ENCODE data around the gene KRT6B.
"Not testable (repeated sequence)": the region's sequence is repeated elsewhere in the genome, so short reads cannot be mapped to it uniquely, and the experiment has no call there.

Gene KRT6B

DNA sequence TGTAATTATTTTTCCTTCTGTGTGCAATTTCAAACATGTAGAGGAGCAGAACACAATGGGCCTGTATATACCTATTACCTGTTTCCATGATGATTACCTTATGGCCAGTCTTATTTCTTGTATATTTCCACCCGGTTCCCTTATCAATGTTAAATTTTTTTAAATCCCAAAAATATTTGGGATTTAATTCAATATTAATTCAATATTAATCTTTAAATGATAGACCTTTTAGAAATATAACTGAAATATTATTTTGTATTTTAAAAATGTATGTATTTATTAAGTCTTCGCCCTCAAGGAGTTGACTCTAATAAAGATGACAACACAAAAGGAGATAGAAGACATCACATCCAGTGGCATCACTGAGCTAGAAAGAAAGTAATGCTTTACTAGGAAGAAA lies 22.3 kb upstream of the KRT6B start:
- peak overlapping the region; percentile 43 for H3K27ac ChIP-seq
- no peak for DNase-seq (ENCODE audit: low read depth, low spot score)

DNA sequence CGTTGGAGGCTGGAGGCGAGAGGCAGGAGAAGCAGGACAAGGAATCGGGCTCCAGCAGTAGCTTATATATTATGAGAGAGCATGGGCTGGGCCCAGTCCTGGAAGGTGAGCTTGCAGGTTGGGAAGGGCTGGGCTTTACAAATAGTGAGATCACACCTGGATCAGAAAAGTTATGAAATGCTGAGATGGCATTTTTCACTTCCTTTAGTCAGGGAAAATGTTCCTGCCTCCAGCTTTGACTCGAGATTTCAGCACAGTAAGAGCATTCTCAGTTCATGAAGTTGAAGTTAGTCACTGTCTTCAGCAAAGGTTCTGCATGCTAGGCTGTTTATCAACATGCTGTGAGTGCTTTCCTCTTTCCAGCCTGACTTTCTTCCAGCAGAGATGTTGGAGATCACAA lies 21.8 kb upstream of the KRT6B start, which contains the start of gene KRT6C:
Gene KRT6C (minus strand): TSS at position 38 of the 400 bp plus-strand sequence. CDS start 68 bp downstream, outside the sequence.
- H3K27ac ChIP-seq: peak within 1 kb of the TSS; percentile 43
- peak; percentile 60 for DNase-seq (ENCODE audit: low read depth, low spot score)

DNA sequence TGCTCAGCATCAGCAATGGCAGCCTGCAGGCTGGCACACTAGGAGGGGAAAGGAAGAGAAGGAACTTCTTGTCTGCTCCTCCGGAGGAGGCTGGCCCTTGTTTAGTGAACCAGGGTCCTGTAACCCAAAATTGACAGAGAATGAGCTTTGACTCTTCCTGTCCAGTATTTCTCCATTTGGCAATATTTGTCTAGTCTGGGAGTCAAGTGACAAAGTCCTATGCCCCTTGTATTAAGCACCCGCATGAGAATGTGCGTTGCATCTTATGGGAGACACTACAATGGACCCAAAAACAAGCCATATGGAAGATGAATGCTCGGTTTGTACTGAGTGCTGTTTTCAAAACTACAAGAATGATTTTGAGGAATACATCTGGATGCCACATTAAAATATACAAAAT lies 17.9 kb upstream of the KRT6B start:
- no peak for DNase-seq (ENCODE audit: low read depth, low spot score)
- no peak overlapping the region for H3K27ac ChIP-seq

DNA sequence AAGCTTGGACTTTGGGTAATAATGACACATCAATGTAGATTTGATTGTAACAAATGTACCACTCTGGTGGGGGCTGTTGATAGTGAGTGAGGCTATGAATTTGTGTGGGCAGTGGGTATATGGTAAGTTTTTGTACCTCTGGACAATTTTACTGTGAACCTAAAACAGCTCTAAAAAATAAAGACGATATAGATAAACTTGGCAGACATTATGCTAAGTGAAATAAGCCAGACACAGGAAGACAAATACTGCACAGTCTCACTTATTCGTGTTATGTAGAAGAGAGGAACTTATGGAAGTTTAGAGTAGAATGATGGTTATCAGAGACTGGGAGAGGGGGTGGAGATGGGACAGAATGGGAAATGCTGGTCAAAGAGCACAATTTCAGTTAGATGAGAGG lies 13.0 kb upstream of the KRT6B start:
- no peak for DNase-seq (ENCODE audit: low read depth, low spot score)

DNA sequence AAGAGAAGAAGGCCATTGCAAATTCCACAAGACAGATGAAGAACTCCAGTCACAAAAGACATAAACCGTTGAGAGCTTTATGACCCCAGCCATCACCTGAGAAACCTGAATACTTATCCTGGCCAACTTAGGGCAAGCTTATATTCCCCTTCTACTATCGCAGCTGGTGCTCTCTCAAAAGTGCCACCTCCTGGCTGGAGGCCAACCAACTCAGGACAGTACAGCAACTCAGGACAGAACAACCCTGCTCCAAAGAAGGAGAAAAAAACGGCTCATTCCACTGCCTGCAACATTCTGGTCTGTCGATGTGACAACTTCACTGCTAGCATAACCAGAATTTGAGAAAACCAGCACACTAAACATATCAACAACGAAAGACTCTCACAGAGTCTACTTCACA lies 9.7 kb upstream of the KRT6B start:
- H3K27ac ChIP-seq: no peak overlapping the region
- no peak for DNase-seq (ENCODE audit: low read depth, low spot score)

More for the DNA sequence above, 13.0 kb upstream of the KRT6B start:
- no peak overlapping the region for H3K27ac ChIP-seq

DNA sequence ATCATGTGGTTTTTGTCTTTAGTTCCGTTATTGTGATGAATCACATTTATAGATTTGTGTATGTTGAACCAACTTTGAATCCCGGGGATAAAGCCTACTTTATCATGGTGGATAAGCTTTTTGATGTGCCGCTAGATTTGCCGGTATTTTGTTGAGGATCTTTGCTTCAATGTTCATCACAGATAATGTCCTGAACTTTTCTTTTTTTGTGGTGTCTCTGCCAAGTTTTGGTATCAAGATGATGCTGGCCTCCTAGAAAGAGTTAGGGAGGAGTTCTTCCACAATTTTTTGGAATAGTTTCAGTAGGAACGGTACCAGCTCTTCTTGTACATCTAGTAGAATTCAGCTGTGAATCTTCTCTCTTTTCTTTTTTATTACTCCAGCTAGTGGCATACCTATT lies 6.9 kb upstream of the KRT6B start:
- no peak for DNase-seq (ENCODE audit: low read depth, low spot score)

DNA sequence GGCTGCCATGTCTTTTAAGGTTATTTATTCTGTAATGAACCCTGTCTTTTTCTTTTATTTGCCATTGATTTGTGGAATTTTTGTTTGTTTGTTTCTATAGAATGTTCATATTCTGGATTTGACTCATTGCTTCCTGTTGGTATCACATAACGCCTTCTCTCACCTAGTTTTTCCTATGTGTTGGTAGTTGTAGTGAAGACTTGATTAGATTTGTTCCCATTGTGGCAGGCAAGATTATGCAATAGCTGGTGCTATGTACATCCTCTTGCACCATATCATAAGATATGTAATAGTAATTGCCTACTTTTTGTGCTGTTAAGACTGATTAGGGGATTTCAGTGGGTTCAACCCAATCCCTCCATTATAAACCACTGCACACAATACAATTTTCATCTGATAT lies 3.9 kb upstream of the KRT6B start:
- H3K27ac ChIP-seq: peak overlapping the region; percentile 87
- no peak for DNase-seq (ENCODE audit: low read depth, low spot score)

More for the DNA sequence above, 6.9 kb upstream of the KRT6B start:
- H3K27ac ChIP-seq: no peak overlapping the region

DNA sequence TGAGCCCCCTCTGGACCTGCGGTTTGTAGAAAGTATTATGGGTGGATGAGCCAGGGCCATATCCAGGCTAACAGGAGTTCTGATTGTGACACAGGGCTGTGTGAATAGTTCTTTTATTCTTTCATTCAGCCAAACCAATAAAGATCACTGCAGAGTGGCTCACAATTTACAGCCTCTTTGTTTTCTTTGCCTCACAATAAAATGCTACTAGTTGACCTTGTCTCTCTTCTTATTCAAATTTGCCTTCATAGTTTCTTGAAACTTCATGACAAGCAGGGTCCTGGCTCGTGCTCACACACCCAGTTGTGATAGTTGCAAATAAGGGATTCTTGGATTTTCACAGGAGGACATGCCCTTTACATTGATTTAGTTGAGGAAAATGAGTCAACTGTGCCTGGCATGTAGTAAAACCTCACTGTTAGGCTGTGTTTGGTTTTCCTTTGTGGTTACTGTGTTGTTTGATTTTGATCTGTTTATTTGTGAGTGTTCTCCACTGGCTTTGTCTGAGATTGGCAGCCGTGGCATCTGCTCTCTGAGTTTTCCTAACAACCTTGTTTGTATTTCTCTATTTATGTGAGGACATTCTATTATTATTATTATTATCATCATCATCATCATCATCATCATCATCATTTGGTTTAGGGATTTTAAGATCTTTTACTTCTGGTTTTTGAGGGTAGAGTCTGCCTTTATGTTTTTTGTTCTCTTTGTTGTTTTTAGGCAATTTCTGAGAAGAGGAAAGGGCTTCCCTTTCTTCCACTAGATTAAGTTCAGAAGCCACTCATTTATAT lies 2.7 kb upstream of the KRT6B start:
- no peak for DNase-seq (ENCODE audit: low read depth, low spot score)
- peak overlapping the region; percentile 87 for H3K27ac ChIP-seq

DNA sequence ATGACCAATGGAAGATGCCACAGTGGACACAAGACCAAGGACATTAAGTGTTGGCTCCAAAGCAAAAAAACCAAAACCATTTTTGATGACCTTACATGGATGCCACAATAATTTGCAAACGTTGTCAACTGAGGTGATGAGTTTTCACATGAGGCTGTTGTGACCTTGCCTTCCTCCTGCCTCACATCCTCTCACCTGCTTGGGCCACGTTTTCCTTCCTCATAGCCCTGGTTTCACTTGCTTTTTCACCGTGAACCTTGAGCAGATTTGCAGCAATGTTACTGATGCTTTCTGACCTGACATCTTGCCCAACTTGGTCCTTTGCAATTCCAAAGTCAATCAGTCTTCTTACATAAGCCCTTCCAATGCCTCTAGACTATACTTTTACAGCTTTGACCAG lies 3.7 kb downstream of the KRT6B start:
- no peak overlapping the region for H3K27ac ChIP-seq
- no peak for DNase-seq (ENCODE audit: low read depth, low spot score)

DNA sequence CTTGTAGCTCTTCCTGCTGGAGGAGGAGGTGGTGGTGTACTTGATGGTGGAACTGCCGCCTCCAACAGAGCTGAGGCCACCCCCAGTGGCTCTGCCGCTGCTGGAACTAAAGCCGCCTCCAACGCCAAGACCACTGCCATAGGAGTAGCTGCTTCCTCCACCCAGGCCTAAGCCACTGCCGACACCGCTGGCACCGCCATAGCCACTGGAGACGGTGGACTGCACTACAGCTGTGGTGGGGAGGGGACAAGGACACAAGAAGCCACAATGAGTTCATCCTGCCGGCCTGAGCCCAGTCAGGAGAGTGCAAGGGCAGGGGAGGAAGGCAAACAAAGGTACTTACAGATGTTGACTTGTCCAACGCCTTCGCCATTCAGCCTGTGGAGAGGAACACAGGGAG lies 4.8 kb downstream of the KRT6B start:
- H3K27ac ChIP-seq; DNase-seq (ENCODE audit: low read depth, low spot score): not testable (repeated sequence)

DNA sequence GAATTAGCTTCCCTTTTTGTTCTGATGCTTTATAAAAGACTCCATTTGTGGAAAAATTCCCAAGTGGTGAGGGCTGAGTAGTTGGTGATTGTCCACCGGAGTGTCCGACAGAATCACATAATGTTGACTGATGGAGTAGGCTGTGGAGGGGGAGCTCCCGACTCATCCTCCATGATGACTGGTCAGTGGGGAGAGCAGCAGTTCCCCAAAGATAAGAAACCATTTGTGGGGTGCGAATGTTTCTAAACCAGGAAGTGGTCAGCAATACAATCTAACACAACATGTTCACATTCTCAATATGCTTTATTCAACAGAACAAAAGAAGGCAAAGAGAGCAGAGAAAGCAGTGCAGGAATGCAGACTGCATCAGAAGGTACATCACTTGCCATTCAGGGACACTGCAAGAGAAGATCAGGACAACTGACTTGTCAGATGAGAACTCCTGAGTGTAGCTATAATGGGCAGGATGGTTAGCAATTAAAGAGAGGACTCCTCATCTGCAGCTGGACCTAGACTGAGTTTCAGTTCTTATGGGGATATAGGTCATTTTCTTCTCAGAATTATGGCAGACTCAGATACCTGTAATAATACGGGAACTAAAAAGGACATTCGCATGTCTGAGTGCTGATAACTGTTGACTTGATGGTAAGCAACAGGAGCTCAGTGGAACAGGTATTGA lies 5.4 kb downstream of the KRT6B start:
- no peak for DNase-seq (ENCODE audit: low read depth, low spot score)
- H3K27ac ChIP-seq: peak overlapping the region; percentile 99

DNA sequence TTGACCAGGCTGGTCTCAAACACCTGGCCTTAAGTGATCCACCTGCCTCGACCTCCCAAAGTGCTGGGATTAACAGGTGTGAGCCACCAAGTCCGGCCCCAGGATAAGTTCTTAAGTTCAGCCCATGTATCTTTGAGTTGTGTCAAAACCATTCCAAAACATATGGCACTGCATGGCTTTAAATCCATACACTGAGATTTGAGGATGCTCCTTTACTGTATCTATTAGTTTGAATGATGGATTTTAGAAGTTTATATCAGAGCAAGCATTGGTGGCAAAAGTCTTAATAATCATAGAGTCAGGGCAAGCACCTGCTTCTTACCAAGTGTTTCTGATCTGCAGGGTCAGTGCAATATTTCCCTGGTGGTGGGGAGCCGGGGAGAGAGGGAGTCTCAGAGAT lies 6.1 kb downstream of the KRT6B start:
- DNase-seq (ENCODE audit: low read depth, low spot score): no peak
- H3K27ac ChIP-seq: peak overlapping the region; percentile 99

DNA sequence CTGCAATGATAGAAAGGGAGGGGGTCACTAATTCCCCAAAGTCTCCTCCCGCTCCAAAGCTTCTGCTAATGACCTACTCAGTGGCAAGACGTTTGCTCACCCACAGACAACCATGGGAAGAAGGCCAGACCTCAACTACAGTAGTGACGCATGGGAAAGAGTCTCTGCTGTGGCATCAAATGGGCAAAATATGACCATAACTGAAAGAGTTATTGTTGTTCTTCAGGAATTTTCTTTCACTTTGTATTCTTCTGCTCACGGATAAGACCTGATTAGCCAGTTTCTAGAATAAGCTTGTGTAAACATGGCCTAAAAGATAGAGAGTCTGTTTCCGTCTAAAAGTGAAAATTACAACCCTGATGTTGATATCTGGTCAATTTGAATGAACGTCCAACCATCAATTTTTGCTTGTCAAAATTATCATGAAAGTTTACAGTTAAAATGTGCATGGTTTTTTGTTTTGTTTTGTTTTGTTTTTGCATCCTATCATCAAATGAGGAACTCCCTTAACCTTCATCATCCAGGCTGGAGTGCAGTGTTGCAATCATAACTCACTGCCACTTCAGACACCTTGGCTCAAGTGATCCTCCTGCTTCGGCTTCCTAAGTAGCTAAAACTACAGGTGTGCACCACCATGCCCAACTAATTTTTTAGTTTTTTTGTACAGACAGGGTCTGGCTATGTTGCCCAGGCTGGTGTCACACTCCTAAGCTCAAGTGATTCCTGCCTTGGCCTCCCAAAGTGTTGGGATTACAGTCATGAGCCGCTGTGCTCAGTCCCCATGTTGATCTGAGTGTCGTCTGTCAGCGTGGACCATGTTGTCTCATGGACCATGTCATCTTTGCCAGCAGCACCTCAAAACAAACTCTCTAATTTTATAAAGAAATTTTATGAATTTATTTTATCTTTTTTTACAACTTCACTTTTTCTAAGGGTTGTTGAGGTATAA lies 7.0 kb downstream of the KRT6B start:
- H3K27ac ChIP-seq: peak overlapping the region; percentile 99
- no peak for DNase-seq (ENCODE audit: low read depth, low spot score)

DNA sequence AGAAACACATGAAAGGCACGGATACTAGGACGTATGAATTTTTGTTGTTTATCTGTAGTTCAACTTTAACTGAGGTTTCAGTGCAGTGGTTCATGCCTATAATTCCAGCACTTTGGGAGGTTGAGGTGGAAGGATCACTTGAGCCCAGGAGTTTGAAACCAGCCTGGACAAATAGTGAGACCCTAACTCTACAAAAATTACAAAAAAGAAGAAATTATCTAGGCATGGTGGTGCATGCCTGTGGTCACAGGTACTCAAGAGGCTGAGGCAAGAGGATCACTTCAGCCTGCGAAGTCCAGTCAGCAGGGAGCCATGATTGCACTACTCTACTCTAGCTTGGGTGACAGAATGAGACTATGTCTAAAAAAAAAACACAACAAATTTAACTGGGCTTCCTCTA lies 8.0 kb downstream of the KRT6B start:
- no peak for DNase-seq (ENCODE audit: low read depth, low spot score)
- H3K27ac ChIP-seq: peak overlapping the region; percentile 99

DNA sequence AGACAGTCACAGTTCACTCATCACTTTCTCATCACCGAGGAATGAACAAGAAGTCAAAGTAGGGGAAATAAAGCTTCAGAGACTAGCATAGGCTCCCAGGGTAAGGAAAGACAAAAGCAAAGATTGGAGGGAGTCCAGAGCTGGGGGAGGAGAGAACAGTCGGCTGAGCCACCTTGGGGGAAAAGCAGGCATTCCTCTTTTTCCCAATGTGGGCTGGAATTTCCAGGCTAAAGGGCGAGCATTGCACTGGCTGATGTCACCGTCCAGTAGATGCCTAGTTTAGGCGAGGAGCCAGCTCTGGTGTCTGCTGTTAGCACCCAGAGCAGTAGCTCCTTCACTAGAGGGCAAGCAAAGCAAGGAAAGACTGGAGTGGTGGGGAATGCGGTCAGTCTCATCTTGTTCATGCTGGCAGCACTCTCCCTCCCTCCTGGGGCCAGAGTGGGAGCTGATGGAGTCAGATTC lies 9.3 kb downstream of the KRT6B start:
- DNase-seq (ENCODE audit: low read depth, low spot score): peak; percentile 75
- H3K27ac ChIP-seq: peak overlapping the region; percentile 99

DNA sequence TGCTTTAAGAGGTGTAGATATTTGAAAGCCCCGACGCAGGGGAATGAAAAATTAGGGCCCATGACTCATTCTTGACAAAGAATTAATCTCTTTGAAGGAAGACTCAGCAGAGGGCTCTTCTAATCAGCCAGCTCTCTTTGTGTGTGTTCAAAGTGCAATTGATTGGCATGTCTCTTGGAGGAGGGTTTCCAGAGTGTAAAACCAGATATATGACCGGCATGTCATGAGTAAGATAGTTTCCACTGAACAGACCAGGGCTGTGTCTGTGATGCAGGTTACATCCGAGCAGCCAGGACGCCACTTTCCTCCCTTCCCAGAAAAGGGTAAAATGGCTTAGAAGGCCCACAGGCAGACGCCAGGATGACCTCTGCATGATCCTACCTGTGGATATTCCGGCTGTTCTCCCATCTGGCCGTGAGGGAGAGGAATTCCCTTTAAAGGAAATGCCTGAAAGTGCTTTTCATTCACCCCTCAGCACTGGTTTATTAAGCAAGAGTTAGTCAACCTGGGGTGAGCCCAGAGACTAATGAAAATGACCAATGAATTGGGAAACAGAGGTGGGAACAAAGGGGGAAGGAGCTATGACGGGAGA lies 10.5 kb downstream of the KRT6B start:
- peak; percentile 69 for DNase-seq (ENCODE audit: low read depth, low spot score)
- H3K27ac ChIP-seq: peak overlapping the region; percentile 99

DNA sequence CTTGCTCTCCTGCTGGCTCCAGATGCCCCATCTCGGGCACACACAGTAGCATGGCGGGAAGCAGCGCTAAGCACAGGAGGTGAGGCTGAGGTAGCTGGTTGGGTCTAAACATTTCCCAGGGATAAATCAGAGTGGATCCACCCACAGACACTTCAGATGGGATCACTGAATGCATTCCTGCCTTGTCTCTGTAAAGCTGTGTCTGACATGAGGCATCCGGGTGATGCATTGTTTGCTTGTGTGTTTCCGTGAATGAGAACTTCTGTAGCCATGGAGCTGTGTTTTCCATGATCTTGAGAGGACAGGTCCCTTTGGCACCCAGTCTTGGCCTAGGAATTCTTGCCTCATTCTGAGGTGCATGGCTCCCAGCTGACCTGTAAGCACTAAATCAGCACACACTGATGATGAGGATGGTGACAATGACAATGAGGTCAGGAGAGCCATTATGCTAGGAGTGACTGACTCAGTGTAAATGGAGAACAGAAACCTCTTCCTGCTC lies 11.1 kb downstream of the KRT6B start:
- DNase-seq (ENCODE audit: low read depth, low spot score): peak; percentile 90
- H3K27ac ChIP-seq: peak overlapping the region; percentile 99

DNA sequence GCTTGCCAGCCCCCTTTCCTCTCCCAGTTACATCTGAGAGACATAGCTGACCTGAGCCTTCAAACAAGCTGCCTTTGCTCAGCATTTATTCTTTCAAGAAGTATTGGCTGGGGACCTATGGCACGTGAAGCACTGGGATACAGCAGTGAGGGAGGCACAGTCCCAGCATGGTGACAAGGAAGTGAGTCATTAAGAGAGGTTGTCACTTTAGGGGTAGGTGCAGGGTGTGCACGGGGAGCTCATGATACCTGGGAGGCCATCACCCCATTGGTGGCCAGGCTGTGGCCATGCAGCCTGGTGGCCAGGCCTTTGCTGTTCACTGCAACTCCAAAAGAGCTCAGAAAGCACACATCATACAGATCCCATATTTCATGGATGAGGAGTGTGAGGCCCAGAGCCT lies 12.1 kb downstream of the KRT6B start:
- H3K27ac ChIP-seq: peak overlapping the region; percentile 99
- no peak for DNase-seq (ENCODE audit: low read depth, low spot score)

DNA sequence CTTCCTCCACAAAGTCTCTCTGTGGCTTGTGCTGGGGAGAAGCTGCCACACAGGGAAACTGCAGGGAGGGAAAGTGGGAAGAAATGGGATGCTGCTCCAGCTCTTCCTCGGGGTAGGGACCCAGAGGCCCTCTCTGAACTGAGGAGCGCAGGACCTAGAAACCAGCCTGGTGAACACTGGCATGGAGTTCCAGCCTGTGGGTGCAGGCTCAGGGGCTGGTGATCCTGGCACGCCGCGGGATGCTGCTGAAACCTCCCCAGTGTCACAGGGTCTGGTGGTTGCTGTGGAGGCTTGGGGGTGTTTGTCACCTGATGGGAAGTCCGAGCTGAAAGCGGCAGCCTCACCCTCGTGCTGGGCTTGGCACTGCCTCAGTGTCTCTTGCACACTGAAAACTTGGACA lies 12.5 kb downstream of the KRT6B start:
- H3K27ac ChIP-seq: peak overlapping the region; percentile 99

More for the DNA sequence above, 12.5 kb downstream of the KRT6B start:
- no peak for DNase-seq (ENCODE audit: low read depth, low spot score)
